NCI-H510A (cell line): ENCODE measurements around the gene ETS1.

Experiments
- DNase-seq: peaks from one replicate; lab custom pipeline; 2025; lab: John Stamatoyannopoulos, UW

Gene ETS1

GRCh38 chr11:128567130-128567529 is 20.2 kb downstream of the ETS1 start:
- DNase-seq: no peak

GRCh38 chr11:128565881-128566280 is 21.5 kb downstream of the ETS1 start:
- no peak for DNase-seq

- DNase-seq: no peak
Observed at GRCh38 chr11:128564642-128565245, 22.6 kb downstream of the ETS1 start.

- DNase-seq: no peak
Observed at GRCh38 chr11:128563942-128564641, 23.3 kb downstream of the ETS1 start.

- no peak for DNase-seq
Observed at GRCh38 chr11:128563308-128563707, 24.1 kb downstream of the ETS1 start.

- no peak for DNase-seq
Observed at GRCh38 chr11:128559496-128560103, 27.8 kb downstream of the ETS1 start.

GRCh38 chr11:128555606-128556005 is 31.8 kb downstream of the ETS1 start:
- no peak for DNase-seq

GRCh38 chr11:128553662-128554362 is 33.5 kb downstream of the ETS1 start:
- DNase-seq: no peak

- no peak for DNase-seq
Observed at GRCh38 chr11:128552783-128553661, 34.3 kb downstream of the ETS1 start.

- no peak for DNase-seq
Observed at GRCh38 chr11:128551611-128552335, 35.6 kb downstream of the ETS1 start.

GRCh38 chr11:128551058-128551457 is 36.3 kb downstream of the ETS1 start:
- no peak for DNase-seq

GRCh38 chr11:128550261-128550821 is 37.0 kb downstream of the ETS1 start:
- no peak for DNase-seq

GRCh38 chr11:128549256-128549944 is 38.0 kb downstream of the ETS1 start:
- DNase-seq: no peak

GRCh38 chr11:128548649-128549255 is 38.6 kb downstream of the ETS1 start:
- no peak for DNase-seq

- no peak for DNase-seq
Observed at GRCh38 chr11:128547946-128548648, 39.3 kb downstream of the ETS1 start.

- DNase-seq: no peak
Observed at GRCh38 chr11:128546916-128547315, 40.4 kb downstream of the ETS1 start.

- DNase-seq: no peak
Observed at GRCh38 chr11:128544471-128545051, 42.8 kb downstream of the ETS1 start.

- DNase-seq: no peak
Observed at GRCh38 chr11:128540469-128540868, 46.9 kb downstream of the ETS1 start.

- no peak for DNase-seq
Observed at GRCh38 chr11:128536506-128536905, 50.9 kb downstream of the ETS1 start.
